NCI-H345 treated with DMSO at 0.1 percent for 48 hours (cell line): Measurements from ENCODE around the gene PTPRN.
"Not testable (repeated sequence)": the region's sequence is repeated elsewhere in the genome, so short reads cannot be mapped to it uniquely, and the experiment has no call there.

Experiments used
- DNase-seq: peaks from one replicate; lab custom pipeline; 2025; ENCODE audit not compliant: unreplicated experiment; lab: John Stamatoyannopoulos, UW

The PTPRN gene

GRCh38 chr2:219271021-219271420, 38.2 kb downstream of the PTPRN start:
- no peak for DNase-seq

- DNase-seq = no peak
These were observed 39.2 kb downstream of the PTPRN start for GRCh38 chr2:219270055-219270372.

- DNase-seq = no peak
These were observed 39.7 kb downstream of the PTPRN start for GRCh38 chr2:219269362-219270054.

- no peak for DNase-seq
These were observed 40.9 kb downstream of the PTPRN start for GRCh38 chr2:219268294-219268693.

GRCh38 chr2:219266886-219267285, 42.3 kb downstream of the PTPRN start:
- no peak for DNase-seq

- no peak for DNase-seq
These were observed 43.0 kb downstream of the PTPRN start for GRCh38 chr2:219266232-219266631.

GRCh38 chr2:219261024-219261855, 48.0 kb downstream of the PTPRN start:
- DNase-seq = no peak

- not testable (repeated sequence) for DNase-seq
These were observed 50.3 kb downstream of the PTPRN start for GRCh38 chr2:219258942-219259341.

- no peak for DNase-seq
These were observed 54.5 kb downstream of the PTPRN start for GRCh38 chr2:219254590-219255201.

- peak; percentile 59 for DNase-seq
These were observed 55.2 kb downstream of the PTPRN start, which contains the start of gene TUBA4A for GRCh38 chr2:219253753-219254589. Gene TUBA4A, minus strand, starts transcription at chr2:219253918. Its CDS starts 60 bp downstream, at chr2:219253858.

GRCh38 chr2:219252900-219253752, 56.1 kb downstream of the PTPRN start, which contains the start of gene TUBA4B:
Gene TUBA4B, plus strand, starts transcription at chr2:219253243. Its CDS starts 165 bp downstream, at chr2:219253408.
- no peak for DNase-seq

- DNase-seq = peak; percentile 44
These were observed 56.7 kb downstream of the PTPRN start for GRCh38 chr2:219252570-219252899.

- DNase-seq = peak; percentile 44
These were observed 57.1 kb downstream of the PTPRN start for GRCh38 chr2:219252084-219252483.

GRCh38 chr2:219251656-219252055, 57.5 kb downstream of the PTPRN start:
- no peak for DNase-seq

GRCh38 chr2:219250049-219250781, 59.0 kb downstream of the PTPRN start:
- no peak for DNase-seq

- DNase-seq = peak; percentile 79
These were observed 59.8 kb downstream of the PTPRN start for GRCh38 chr2:219249203-219249980.

- DNase-seq = no peak
These were observed 60.4 kb downstream of the PTPRN start for GRCh38 chr2:219248845-219249202.

GRCh38 chr2:219247678-219248642, 61.2 kb downstream of the PTPRN start:
- DNase-seq = no peak
